Anterior cingulate cortex (tissue), 58 donors: Measurements from ENCODE around the gene GALNT18.

Experiments
- DNase-seq, 58 donors: peaks; one replicate each; lab custom pipeline; 2025; lab: John Stamatoyannopoulos, UW

GALNT18 gene

GRCh38 chr11:11338304-11338703 is 283.5 kb downstream of the GALNT18 start:
- DNase-seq = no peak

- DNase-seq = no peak
Observed at GRCh38 chr11:11336664-11337063, 285.1 kb downstream of the GALNT18 start.

GRCh38 chr11:11335043-11335442 is 286.8 kb downstream of the GALNT18 start:
- DNase-seq = no peak

- no peak for DNase-seq
Observed at GRCh38 chr11:11334607-11335006, 287.2 kb downstream of the GALNT18 start.

GRCh38 chr11:11332141-11332710 is 289.6 kb downstream of the GALNT18 start:
- no peak for DNase-seq

- no peak for DNase-seq
Observed at GRCh38 chr11:11329062-11329806, 292.6 kb downstream of the GALNT18 start.

- no peak for DNase-seq
Observed at GRCh38 chr11:11324090-11324489, 297.7 kb downstream of the GALNT18 start.

GRCh38 chr11:11322101-11322500 is 299.7 kb downstream of the GALNT18 start:
- DNase-seq = peak in 1 of 58 donors; percentile 3

- peak in 4 of 58 donors; percentile 3 to 25 (median 12) for DNase-seq
Observed at GRCh38 chr11:11320825-11321224, 301.0 kb downstream of the GALNT18 start.

GRCh38 chr11:11318961-11319360 is 302.8 kb downstream of the GALNT18 start:
- DNase-seq = peak in 1 of 58 donors; percentile 7

GRCh38 chr11:11318461-11318860 is 303.3 kb downstream of the GALNT18 start:
- DNase-seq = no peak

- DNase-seq = no peak
Observed at GRCh38 chr11:11316651-11317230, 305.1 kb downstream of the GALNT18 start.

- peak in 1 of 58 donors; percentile 11 for DNase-seq
Observed at GRCh38 chr11:11313902-11314692, 307.7 kb downstream of the GALNT18 start.

- DNase-seq = no peak
Observed at GRCh38 chr11:11313426-11313825, 308.4 kb downstream of the GALNT18 start.

GRCh38 chr11:11312738-11313137 is 309.1 kb downstream of the GALNT18 start:
- DNase-seq = no peak

- no peak for DNase-seq
Observed at GRCh38 chr11:11311169-11311568, 310.6 kb downstream of the GALNT18 start.

GRCh38 chr11:11309906-11310305 is 311.9 kb downstream of the GALNT18 start:
- no peak for DNase-seq

- no peak for DNase-seq
Observed at GRCh38 chr11:11308249-11308648, 313.6 kb downstream of the GALNT18 start.

- no peak for DNase-seq
Observed at GRCh38 chr11:11306855-11307254, 314.9 kb downstream of the GALNT18 start.

GRCh38 chr11:11304550-11304949 is 317.3 kb downstream of the GALNT18 start:
- DNase-seq = no peak

GRCh38 chr11:11302565-11302964 is 319.2 kb downstream of the GALNT18 start:
- no peak for DNase-seq
